GM23338 (cell line): ENCODE results near the gene B4GALT1. TPM values are rescaled to one million over a fixed set of nuclear protein-coding genes. Genes with fewer than 3 reads are reported as not detected.

Experiments used
- ATAC-seq: fragments of 200-7000 bp; cut with Tn5 transposase; 3 replicates; pipeline ENCODE4 v1.9.1; 2020
- DNase-seq: peaks from one replicate; pipeline ENCODE4 v3.0.0-alpha.2; 2015; ENCODE audit warnings: low spot score
- H2AFZ ChIP-seq: fragments of 200-600 bp; sonication (generic); 2 replicates; pipeline ENCODE4 v1.8.0; 2016; ENCODE audit warnings: antibody characterized with exemption, mild to moderate bottlenecking, moderate library complexity
- H3F3A ChIP-seq: fragments of 200-600 bp; sonication (generic); replicated peaks from 2 replicates; pipeline ENCODE4 v1.8.0; 2017; ENCODE audit warnings: antibody characterized with exemption, mixed run types, low read depth
- H3K27ac ChIP-seq: fragments of 200-600 bp; sonication (generic); 2 replicates; pipeline ENCODE4 v1.6.1; 2016; ENCODE audit warnings: low read depth
- H3K27me3 ChIP-seq: fragments of 200-600 bp; sonication (generic); 2 replicates; pipeline ENCODE4 v1.8.0; 2016; ENCODE audit warnings: mild to moderate bottlenecking, mixed run types, moderate library complexity; ENCODE audit not compliant: insufficient read depth
- H3K36me3 ChIP-seq: fragments of 200-600 bp; sonication (generic); 2 replicates; pipeline ENCODE4 v1.8.0; 2016; ENCODE audit warnings: mild to moderate bottlenecking; ENCODE audit not compliant: insufficient read depth
- H3K4me1 ChIP-seq: fragments of 200-600 bp; sonication (generic); 2 replicates; pipeline ENCODE4 v1.8.0; 2016; ENCODE audit warnings: mild to moderate bottlenecking, moderate library complexity; ENCODE audit not compliant: insufficient read depth
- H3K4me2 ChIP-seq: fragments of 200-600 bp; sonication (generic); 2 replicates; pipeline ENCODE4 v1.7.1; 2017; ENCODE audit warnings: mixed run types
- H3K4me3 ChIP-seq: fragments of 200-600 bp; sonication (generic); 2 replicates; pipeline ENCODE4 v1.6.1; 2016; ENCODE audit warnings: mixed run types
- H3K79me2 ChIP-seq: fragments of 200-600 bp; sonication (generic); replicated peaks from 2 replicates; pipeline ENCODE4 v1.8.0; 2017; ENCODE audit warnings: mild to moderate bottlenecking; ENCODE audit not compliant: insufficient read depth
- H3K9me2 ChIP-seq: fragments of 200-600 bp; sonication (generic); 2 replicates; pipeline ENCODE4 v1.8.0; 2017; ENCODE audit not compliant: insufficient read depth
- H4K20me1 ChIP-seq: fragments of 200-600 bp; sonication (generic); replicated peaks from 2 replicates; pipeline ENCODE4 v1.8.0; 2017; ENCODE audit warnings: mild to moderate bottlenecking; ENCODE audit not compliant: insufficient read depth
- H3K27ac Mint-ChIP-seq: 2 replicates; pipeline ENCODE4 v1.8.0; 2020; ENCODE audit warnings: inconsistent platforms, mild to moderate bottlenecking, moderate library complexity, mixed read lengths
- H3K27me3 Mint-ChIP-seq: 3 replicates; pipeline ENCODE4 v1.8.0; 2022; ENCODE audit warnings: low read depth, mild to moderate bottlenecking, moderate library complexity, mixed read lengths, inconsistent platforms; ENCODE audit not compliant: insufficient read depth, poor library complexity
- H3K36me3 Mint-ChIP-seq: 3 replicates; pipeline ENCODE4 v1.8.0; 2021; ENCODE audit warnings: low read depth, mild to moderate bottlenecking, inconsistent platforms, moderate library complexity, mixed read lengths
- H3K4me1 Mint-ChIP-seq: 3 replicates; pipeline ENCODE4 v1.8.0; 2020; ENCODE audit warnings: mild to moderate bottlenecking, inconsistent platforms, mixed read lengths
- H3K4me3 Mint-ChIP-seq: 3 replicates; pipeline ENCODE4 v1.8.0; 2021; ENCODE audit warnings: moderate library complexity, mild to moderate bottlenecking, inconsistent platforms, mixed read lengths
- H3K9me3 Mint-ChIP-seq: 3 replicates; pipeline ENCODE4 v1.8.0; 2020; ENCODE audit warnings: moderate library complexity, mild to moderate bottlenecking, inconsistent platforms, mixed read lengths
- CREB1 ChIP-seq: fragments of 250-450 bp; sonication (Bioruptor Pico); IDR thresholded peaks from 2 replicates; pipeline ENCODE4 v1.5.0; 2020; ENCODE audit warnings: low read depth, mild to moderate bottlenecking, moderate library complexity
- EZH2 ChIP-seq: fragments of 200-600 bp; sonication (generic); IDR thresholded peaks from one replicate; pipeline ENCODE4 v1.8.0; 2017; ENCODE audit warnings: antibody characterized with exemption, mild to moderate bottlenecking, low read depth; ENCODE audit not compliant: unreplicated experiment
- JUNB ChIP-seq: IDR thresholded peaks from one replicate; pipeline ENCODE4 v1.6.1; 2016; ENCODE audit warnings: antibody characterized with exemption; ENCODE audit not compliant: unreplicated experiment
- NANOG ChIP-seq: IDR thresholded peaks from 2 replicates; pipeline ENCODE4 v1.6.1; 2016; ENCODE audit warnings: antibody characterized with exemption, borderline replicate concordance
- polyA plus RNA-seq: library from polyadenylated mRNA; unstranded; fragments of >200 nt; fragmentation: Nextera tagmentation; extraction: Ambion mirVana; gene quantifications from 2 replicates; pipeline ENCODE4 v1.2.1, GENCODE V29; 2016
- total RNA-seq: library from RNA; depleted of rRNA; stranded (reverse); fragments of >200 nt; shearing (Covaris generic); gene quantifications from 2 replicates; pipeline ENCODE4 v1.2.3, GENCODE V29; 2014
- TF ChIP-seq, protein P1 (sequence below): fragments of 250-450 bp; sonication (Bioruptor Pico); IDR thresholded peaks from 2 replicates; pipeline ENCODE4 v1.5.0; 2020; ENCODE audit warnings: mild to moderate bottlenecking, moderate library complexity

Gene B4GALT1
- total and polyA plus RNA-seq, 2 experiments from 2014 or later = 6.3 to 15.8 TPM

DNA sequence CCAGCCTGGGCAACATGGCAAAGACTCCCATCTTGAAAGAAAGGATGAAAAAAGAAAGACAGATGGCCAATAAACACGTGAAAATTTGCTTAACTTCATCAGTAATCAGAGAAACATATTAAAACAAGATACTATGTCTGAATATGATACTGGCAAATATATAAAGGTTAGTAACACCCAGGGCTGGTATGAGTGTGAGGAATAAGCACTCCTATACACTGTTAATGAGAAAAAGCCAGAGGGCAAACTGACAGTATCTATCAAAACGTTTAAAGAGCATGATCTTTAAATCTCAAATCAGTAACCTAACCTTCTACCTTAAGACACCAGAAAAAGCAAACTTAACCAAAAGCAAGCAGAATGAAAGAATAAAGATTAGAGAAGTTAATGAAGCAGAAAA is 14.1 kb downstream of the B4GALT1 start (continued):
- TF ChIP-seq, protein P1, sequence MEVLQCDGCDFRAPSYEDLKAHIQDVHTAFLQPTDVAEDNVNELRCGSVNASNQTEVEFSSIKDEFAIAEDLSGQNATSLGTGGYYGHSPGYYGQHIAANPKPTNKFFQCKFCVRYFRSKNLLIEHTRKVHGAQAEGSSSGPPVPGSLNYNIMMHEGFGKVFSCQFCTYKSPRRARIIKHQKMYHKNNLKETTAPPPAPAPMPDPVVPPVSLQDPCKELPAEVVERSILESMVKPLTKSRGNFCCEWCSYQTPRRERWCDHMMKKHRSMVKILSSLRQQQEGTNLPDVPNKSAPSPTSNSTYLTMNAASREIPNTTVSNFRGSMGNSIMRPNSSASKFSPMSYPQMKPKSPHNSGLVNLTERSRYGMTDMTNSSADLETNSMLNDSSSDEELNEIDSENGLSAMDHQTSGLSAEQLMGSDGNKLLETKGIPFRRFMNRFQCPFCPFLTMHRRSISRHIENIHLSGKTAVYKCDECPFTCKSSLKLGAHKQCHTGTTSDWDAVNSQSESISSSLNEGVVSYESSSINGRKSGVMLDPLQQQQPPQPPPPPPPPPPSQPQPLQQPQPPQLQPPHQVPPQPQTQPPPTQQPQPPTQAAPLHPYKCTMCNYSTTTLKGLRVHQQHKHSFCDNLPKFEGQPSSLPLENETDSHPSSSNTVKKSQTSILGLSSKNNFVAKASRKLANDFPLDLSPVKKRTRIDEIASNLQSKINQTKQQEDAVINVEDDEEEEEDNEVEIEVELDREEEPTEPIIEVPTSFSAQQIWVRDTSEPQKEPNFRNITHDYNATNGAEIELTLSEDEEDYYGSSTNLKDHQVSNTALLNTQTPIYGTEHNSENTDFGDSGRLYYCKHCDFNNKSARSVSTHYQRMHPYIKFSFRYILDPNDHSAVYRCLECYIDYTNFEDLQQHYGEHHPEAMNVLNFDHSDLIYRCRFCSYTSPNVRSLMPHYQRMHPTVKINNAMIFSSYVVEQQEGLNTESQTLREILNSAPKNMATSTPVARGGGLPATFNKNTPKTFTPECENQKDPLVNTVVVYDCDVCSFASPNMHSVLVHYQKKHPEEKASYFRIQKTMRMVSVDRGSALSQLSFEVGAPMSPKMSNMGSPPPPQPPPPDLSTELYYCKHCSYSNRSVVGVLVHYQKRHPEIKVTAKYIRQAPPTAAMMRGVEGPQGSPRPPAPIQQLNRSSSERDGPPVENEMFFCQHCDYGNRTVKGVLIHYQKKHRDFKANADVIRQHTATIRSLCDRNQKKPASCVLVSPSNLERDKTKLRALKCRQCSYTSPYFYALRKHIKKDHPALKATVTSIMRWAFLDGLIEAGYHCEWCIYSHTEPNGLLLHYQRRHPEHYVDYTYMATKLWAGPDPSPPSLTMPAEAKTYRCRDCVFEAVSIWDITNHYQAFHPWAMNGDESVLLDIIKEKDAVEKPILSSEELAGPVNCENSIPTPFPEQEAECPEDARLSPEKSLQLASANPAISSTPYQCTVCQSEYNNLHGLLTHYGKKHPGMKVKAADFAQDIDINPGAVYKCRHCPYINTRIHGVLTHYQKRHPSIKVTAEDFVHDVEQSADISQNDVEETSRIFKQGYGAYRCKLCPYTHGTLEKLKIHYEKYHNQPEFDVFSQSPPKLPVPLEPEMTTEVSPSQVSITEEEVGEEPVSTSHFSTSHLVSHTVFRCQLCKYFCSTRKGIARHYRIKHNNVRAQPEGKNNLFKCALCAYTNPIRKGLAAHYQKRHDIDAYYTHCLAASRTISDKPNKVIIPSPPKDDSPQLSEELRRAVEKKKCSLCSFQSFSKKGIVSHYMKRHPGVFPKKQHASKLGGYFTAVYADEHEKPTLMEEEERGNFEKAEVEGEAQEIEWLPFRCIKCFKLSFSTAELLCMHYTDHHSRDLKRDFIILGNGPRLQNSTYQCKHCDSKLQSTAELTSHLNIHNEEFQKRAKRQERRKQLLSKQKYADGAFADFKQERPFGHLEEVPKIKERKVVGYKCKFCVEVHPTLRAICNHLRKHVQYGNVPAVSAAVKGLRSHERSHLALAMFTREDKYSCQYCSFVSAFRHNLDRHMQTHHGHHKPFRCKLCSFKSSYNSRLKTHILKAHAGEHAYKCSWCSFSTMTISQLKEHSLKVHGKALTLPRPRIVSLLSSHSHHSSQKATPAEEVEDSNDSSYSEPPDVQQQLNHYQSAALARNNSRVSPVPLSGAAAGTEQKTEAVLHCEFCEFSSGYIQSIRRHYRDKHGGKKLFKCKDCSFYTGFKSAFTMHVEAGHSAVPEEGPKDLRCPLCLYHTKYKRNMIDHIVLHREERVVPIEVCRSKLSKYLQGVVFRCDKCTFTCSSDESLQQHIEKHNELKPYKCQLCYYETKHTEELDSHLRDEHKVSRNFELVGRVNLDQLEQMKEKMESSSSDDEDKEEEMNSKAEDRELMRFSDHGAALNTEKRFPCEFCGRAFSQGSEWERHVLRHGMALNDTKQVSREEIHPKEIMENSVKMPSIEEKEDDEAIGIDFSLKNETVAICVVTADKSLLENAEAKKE = no peak
- TF ChIP-seq CREB1 = no peak

DNA sequence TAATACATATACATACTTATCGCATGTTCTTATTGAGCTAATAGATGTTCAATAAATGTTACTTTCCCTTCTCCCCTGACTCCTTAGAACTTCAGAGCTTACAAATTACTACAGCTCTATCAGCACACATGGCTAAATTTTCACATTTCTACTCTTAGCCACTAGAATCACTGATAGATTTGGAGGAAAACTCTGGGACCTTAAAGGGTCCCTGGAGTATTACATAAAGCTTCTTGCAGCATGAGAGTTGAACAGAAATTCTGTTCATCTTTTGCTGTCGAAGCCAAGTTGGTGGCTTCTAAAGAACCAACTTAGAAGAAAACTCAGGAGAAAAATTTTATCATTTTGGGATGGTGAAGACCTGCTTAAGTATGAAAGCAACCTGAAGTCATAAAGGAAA is 15.5 kb downstream of the B4GALT1 start:
- H3K36me3 Mint-ChIP-seq = no peaks in the 10 kb centered on the region
- no peaks in the 10 kb centered on the region for H3F3A ChIP-seq
- no peak overlapping the region for H3K4me3 Mint-ChIP-seq
- peaks cover 8% of the 10 kb centered on the region for H3K4me1 Mint-ChIP-seq
- no peak overlapping the region for H3K4me3 ChIP-seq
- no peaks in the 10 kb centered on the region for H4K20me1 ChIP-seq
- DNase-seq (no peak), ATAC-seq (no peak)
- no peak overlapping the region for H2AFZ ChIP-seq
- no peak overlapping the region; the same call in 1 of the 2 replicates for H3K27ac ChIP-seq
- no peaks in the 10 kb centered on the region for H3K9me3 Mint-ChIP-seq
- H3K27me3 ChIP-seq = no peaks in the 10 kb centered on the region
- TF ChIP-seq EZH2 = no peak
- no peak for TF ChIP-seq NANOG
- no peak for TF ChIP-seq JUNB
- no peaks in the 10 kb centered on the region for H3K36me3 ChIP-seq
- no peak overlapping the region for H3K27ac Mint-ChIP-seq
- no peak overlapping the region for H3K4me2 ChIP-seq
- H3K4me1 ChIP-seq = no peaks in the 10 kb centered on the region
- peaks cover 39% of the 10 kb centered on the region for H3K79me2 ChIP-seq
- H3K9me2 ChIP-seq = no peaks in the 10 kb centered on the region
- peaks cover 3% of the 10 kb centered on the region for H3K27me3 Mint-ChIP-seq
